Eye (tissue), 1 donor: ENCODE data around the gene PCLO.
A peak's percentile ranks its signal among the peaks of the same experiment; 100 is the strongest.

Experiments used
- DNase-seq: peaks from one replicate; pipeline ENCODE4 v3.0.0-alpha.2; 2015

The PCLO gene

GRCh38 chr7:83162402-83163256 lies at the start of gene PCLO:
TSS of gene PCLO (minus strand) at chr7:83162884. CDS start at chr7:83162592, 292 bp downstream.
- peak; percentile 94 for DNase-seq

- no peak for DNase-seq
These were observed 49.0 kb upstream of the PCLO start for GRCh38 chr7:83211685-83212084.

GRCh38 chr7:83210479-83210878 lies 47.8 kb upstream of the PCLO start:
- no peak for DNase-seq

- no peak for DNase-seq
These were observed 42.0 kb upstream of the PCLO start for GRCh38 chr7:83204715-83205114.

- no peak for DNase-seq
These were observed 38.7 kb upstream of the PCLO start for GRCh38 chr7:83201355-83201754.

- DNase-seq: no peak
These were observed 28.1 kb upstream of the PCLO start for GRCh38 chr7:83190659-83191389.

- peak; percentile 32 for DNase-seq
These were observed 16.1 kb upstream of the PCLO start for GRCh38 chr7:83178796-83179195.

GRCh38 chr7:83178066-83178465 lies 15.4 kb upstream of the PCLO start:
- no peak for DNase-seq

GRCh38 chr7:83173664-83174063 lies 11.0 kb upstream of the PCLO start:
- DNase-seq: no peak

GRCh38 chr7:83166781-83167180 lies 4.1 kb upstream of the PCLO start:
- DNase-seq: no peak

- no peak for DNase-seq
These were observed 734 bp downstream of the PCLO start for GRCh38 chr7:83161899-83162401.

- peak; percentile 39 for DNase-seq
These were observed 1.5 kb downstream of the PCLO start for GRCh38 chr7:83161186-83161585.

- DNase-seq: no peak
These were observed 3.0 kb downstream of the PCLO start for GRCh38 chr7:83159731-83160130.

- no peak for DNase-seq
These were observed 6.7 kb downstream of the PCLO start for GRCh38 chr7:83156006-83156405.

- no peak for DNase-seq
These were observed 7.3 kb downstream of the PCLO start for GRCh38 chr7:83155407-83155806.

GRCh38 chr7:83153419-83153818 lies 9.3 kb downstream of the PCLO start:
- no peak for DNase-seq

- DNase-seq: no peak
These were observed 12.4 kb downstream of the PCLO start for GRCh38 chr7:83150310-83150709.

- no peak for DNase-seq
These were observed 13.2 kb downstream of the PCLO start for GRCh38 chr7:83149466-83149865.

- no peak for DNase-seq
These were observed 13.9 kb downstream of the PCLO start for GRCh38 chr7:83148776-83149175.

GRCh38 chr7:83143107-83143506 lies 19.6 kb downstream of the PCLO start:
- DNase-seq: no peak

- DNase-seq: no peak
These were observed 20.3 kb downstream of the PCLO start for GRCh38 chr7:83142365-83142764.

- no peak for DNase-seq
These were observed 20.8 kb downstream of the PCLO start for GRCh38 chr7:83141927-83142326.

- no peak for DNase-seq
These were observed 31.8 kb downstream of the PCLO start for GRCh38 chr7:83130623-83131545.
